Measurements from ENCODE around the gene PTPRT.

GRCh38 chr20:42406826-42407225, 782.9 kb downstream of the PTPRT start:
- no peak for TF ChIP-seq POLR2A (IDR thresholded peaks at IDR 0.05)
- TF ChIP-seq, protein P1, sequence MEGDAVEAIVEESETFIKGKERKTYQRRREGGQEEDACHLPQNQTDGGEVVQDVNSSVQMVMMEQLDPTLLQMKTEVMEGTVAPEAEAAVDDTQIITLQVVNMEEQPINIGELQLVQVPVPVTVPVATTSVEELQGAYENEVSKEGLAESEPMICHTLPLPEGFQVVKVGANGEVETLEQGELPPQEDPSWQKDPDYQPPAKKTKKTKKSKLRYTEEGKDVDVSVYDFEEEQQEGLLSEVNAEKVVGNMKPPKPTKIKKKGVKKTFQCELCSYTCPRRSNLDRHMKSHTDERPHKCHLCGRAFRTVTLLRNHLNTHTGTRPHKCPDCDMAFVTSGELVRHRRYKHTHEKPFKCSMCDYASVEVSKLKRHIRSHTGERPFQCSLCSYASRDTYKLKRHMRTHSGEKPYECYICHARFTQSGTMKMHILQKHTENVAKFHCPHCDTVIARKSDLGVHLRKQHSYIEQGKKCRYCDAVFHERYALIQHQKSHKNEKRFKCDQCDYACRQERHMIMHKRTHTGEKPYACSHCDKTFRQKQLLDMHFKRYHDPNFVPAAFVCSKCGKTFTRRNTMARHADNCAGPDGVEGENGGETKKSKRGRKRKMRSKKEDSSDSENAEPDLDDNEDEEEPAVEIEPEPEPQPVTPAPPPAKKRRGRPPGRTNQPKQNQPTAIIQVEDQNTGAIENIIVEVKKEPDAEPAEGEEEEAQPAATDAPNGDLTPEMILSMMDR (IDR thresholded peaks at IDR 0.05), result no peak
- TF ChIP-seq POLR2AphosphoS5 (IDR thresholded peaks at IDR 0.05), result no peak
- no peak for TF ChIP-seq EP300 (IDR thresholded peaks at IDR 0.05)
